Neural crest cell (in vitro differentiated cells): ENCODE results near the gene CAPN3. TPM values are rescaled to one million over a fixed set of nuclear protein-coding genes. Genes with fewer than 3 reads are reported as not detected.
"Not testable (repeated sequence)": the region's sequence is repeated elsewhere in the genome, so short reads cannot be mapped to it uniquely, and the experiment has no call there.

ENCODE experiments used
- DNase-seq: peaks from one replicate; pipeline ENCODE4 v3.0.0; 2021; ENCODE audit warnings: low read depth, mixed read lengths, low spot score
- H3K27ac Mint-ChIP-seq: one replicate; pipeline ENCODE4 v1.8.0; 2021; ENCODE audit warnings: mild to moderate bottlenecking, mixed read lengths; ENCODE audit not compliant: unreplicated experiment
- H3K27me3 Mint-ChIP-seq: 2 replicates; pipeline ENCODE4 v1.8.0; 2021; ENCODE audit warnings: low read depth, mild to moderate bottlenecking, mixed read lengths
- H3K36me3 Mint-ChIP-seq: 2 replicates; pipeline ENCODE4 v1.8.0; 2021; ENCODE audit warnings: low read depth, mild to moderate bottlenecking, mixed read lengths
- H3K4me1 Mint-ChIP-seq: 2 replicates; pipeline ENCODE4 v1.8.0; 2021; ENCODE audit warnings: mixed read lengths
- H3K4me3 Mint-ChIP-seq: one replicate; pipeline ENCODE4 v1.8.0; 2021; ENCODE audit warnings: mild to moderate bottlenecking, mixed read lengths
- H3K9me3 Mint-ChIP-seq: 2 replicates; pipeline ENCODE4 v1.8.0; 2021; ENCODE audit warnings: mixed read lengths
- long read RNA-seq: library from polyadenylated mRNA; unstranded; transcript quantifications from one replicate; pipeline ENCODE4 v2.0.0, GENCODE V29; 2020
- total RNA-seq: library from RNA; stranded (reverse); gene quantifications from 2 replicates; pipeline ENCODE4 v1.2.1, GENCODE V29; 2021
- TF ChIP-seq, protein P1 (sequence below): fragments of 200-600 bp; sonication (generic); conservative IDR thresholded peaks from 2 replicates; pipeline ENCODE4 v1.5.0; 2021; ENCODE audit warnings: antibody characterized with exemption, mild to moderate bottlenecking

The CAPN3 gene
- total RNA-seq = 2.2 and 2.7 TPM in 2 replicates
- long read RNA-seq = 0 reads

DNA sequence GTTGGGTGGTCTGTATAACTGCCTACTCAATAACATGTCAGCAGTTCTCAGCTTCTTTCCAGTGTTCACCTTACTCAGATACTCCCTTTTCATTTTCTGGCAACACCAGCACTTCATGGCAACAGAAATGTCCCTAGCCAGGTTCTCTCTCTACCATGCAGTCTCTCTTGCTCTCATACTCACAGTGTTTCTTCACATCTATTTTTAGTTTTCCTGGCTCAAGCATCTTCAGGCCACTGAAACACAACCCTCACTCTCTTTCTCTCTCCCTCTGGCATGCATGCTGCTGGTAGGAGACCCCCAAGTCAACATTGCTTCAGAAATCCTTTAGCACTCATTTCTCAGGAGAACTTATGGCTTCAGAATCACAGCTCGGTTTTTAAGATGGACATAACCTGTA lies at the start of gene CAPN3:
TSS of gene CAPN3 (plus strand) at position 253 of the 400 bp plus-strand sequence. CDS start 305 bp downstream, outside the sequence.
- Mint-ChIP-seq H3K36me3 (no peaks in the 10 kb centered on the region), H3K4me3 (no peak within 1 kb of the TSS), H3K4me1 (no peaks in the 10 kb centered on the region), H3K27me3 (no peaks in the 10 kb centered on the region), H3K9me3 (no peaks in the 10 kb centered on the region), H3K27ac (peak within 1 kb of the TSS; percentile 15)
- DNase-seq = no peak
- TF ChIP-seq, protein P1, sequence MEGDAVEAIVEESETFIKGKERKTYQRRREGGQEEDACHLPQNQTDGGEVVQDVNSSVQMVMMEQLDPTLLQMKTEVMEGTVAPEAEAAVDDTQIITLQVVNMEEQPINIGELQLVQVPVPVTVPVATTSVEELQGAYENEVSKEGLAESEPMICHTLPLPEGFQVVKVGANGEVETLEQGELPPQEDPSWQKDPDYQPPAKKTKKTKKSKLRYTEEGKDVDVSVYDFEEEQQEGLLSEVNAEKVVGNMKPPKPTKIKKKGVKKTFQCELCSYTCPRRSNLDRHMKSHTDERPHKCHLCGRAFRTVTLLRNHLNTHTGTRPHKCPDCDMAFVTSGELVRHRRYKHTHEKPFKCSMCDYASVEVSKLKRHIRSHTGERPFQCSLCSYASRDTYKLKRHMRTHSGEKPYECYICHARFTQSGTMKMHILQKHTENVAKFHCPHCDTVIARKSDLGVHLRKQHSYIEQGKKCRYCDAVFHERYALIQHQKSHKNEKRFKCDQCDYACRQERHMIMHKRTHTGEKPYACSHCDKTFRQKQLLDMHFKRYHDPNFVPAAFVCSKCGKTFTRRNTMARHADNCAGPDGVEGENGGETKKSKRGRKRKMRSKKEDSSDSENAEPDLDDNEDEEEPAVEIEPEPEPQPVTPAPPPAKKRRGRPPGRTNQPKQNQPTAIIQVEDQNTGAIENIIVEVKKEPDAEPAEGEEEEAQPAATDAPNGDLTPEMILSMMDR = no peak

- TF ChIP-seq, protein P1 = no peak
- no peak overlapping the region for H3K27ac Mint-ChIP-seq
- H3K9me3 Mint-ChIP-seq = no peaks in the 10 kb centered on the region
- no peaks in the 10 kb centered on the region for H3K27me3 Mint-ChIP-seq
- no peaks in the 10 kb centered on the region for H3K4me1 Mint-ChIP-seq
- DNase-seq = no peak
- no peaks in the 10 kb centered on the region for H3K36me3 Mint-ChIP-seq
- H3K4me3 Mint-ChIP-seq = no peak overlapping the region
Observed at GRCh38 chr15:42313463-42313862, 45.8 kb upstream of the CAPN3 start.

GRCh38 chr15:42314818-42315217 lies 44.5 kb upstream of the CAPN3 start:
- DNase-seq = no peak
- no peaks in the 10 kb centered on the region for H3K9me3 Mint-ChIP-seq
- no peak overlapping the region for H3K4me3 Mint-ChIP-seq
- TF ChIP-seq, protein P1 = no peak
- H3K27ac Mint-ChIP-seq = no peak overlapping the region
- no peaks in the 10 kb centered on the region for H3K4me1 Mint-ChIP-seq
- H3K27me3 Mint-ChIP-seq = no peaks in the 10 kb centered on the region
- H3K36me3 Mint-ChIP-seq = no peaks in the 10 kb centered on the region

DNA sequence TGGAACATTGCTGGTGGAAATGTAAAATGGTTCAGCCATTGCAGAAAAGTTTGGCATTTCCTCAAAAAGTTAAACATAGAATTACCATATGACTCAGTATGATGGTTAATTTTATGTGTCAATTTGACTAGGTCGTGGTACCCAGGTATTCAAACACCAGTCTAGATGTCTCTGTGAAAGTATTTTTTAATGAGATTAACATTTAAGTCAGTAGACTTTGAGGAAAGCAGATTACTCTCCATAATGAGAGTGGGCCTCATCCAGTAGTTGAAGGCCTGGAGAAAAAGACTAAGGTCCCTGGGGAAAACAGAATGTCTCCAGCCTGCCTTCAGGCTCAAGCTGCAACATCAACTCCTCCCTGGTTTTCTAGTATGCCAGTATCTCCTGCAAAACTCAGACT lies 43.8 kb upstream of the CAPN3 start:
- Mint-ChIP-seq H3K27ac (peak overlapping the region; percentile 9), H3K9me3 (no peaks in the 10 kb centered on the region), H3K36me3 (no peaks in the 10 kb centered on the region), H3K4me1 (no peaks in the 10 kb centered on the region), H3K27me3 (no peaks in the 10 kb centered on the region), H3K4me3 (no peak overlapping the region)
- TF ChIP-seq, protein P1 = no peak
- DNase-seq = no peak

DNA sequence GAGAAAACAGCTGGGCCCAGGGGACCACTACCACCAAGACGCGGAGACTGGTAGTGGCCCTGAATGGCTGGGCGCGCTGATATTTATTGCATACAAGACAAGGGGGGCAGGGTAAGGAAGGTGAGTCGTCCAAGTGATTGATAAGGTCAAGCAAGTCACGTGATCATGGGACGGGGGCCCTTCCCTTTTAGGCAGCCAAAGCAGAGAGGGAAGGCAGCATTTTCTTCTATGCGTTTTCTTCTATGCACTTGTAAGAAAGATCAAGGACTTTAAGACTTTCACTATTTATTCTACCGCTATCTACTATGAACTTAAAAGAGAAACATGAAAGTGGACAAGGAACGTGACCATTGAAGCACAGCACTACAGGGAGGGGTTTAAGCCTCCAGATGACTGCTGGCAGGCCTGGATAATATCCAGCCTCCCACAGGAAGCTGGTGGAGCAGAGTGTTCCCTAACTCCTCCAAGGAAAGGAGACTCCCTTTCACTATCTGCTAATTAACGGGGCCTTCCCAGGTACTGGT lies 43.0 kb upstream of the CAPN3 start:
- H3K27me3 Mint-ChIP-seq, DNase-seq, H3K4me3 Mint-ChIP-seq, H3K4me1 Mint-ChIP-seq, H3K9me3 Mint-ChIP-seq, H3K36me3 Mint-ChIP-seq, H3K27ac Mint-ChIP-seq: not testable (repeated sequence)

- Mint-ChIP-seq H3K27ac (no peak overlapping the region), H3K36me3 (no peaks in the 10 kb centered on the region), H3K9me3 (no peaks in the 10 kb centered on the region), H3K4me3 (no peak overlapping the region), H3K27me3 (no peaks in the 10 kb centered on the region), H3K4me1 (peaks cover 12% of the 10 kb centered on the region)
- TF ChIP-seq, protein P1 = no peak
- no peak for DNase-seq
Observed at GRCh38 chr15:42319206-42319605, 40.1 kb upstream of the CAPN3 start.
